ENCODE data around the gene HMGCLL1. TPM values are rescaled to one million over a fixed set of nuclear protein-coding genes. Genes with fewer than 3 reads are reported as not detected.

The HMGCLL1 gene
- polyA plus RNA-seq, 5 donors, result 6.7 to 13.4 (median 9.9) TPM

DNA sequence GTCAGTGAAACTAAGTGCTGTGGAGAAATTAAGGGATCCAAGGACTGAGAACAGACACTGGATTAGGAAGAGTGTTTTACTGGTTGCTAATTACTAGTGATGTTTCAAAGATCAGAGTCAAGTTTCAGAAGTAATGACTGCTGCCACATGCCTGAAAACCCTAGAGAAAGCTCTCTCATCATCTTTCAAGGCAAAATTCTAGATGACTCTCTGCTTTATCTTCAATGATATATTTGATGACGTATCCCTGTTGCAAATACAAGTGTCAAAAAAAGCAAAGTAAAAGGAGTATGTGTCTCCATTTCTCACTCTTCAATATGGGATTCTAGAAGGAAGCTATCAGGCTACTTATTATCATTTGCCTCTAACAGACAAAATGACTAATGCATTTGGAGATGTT is 38.0 kb downstream of the HMGCLL1 start:
- DNase-seq, result no peak

DNA sequence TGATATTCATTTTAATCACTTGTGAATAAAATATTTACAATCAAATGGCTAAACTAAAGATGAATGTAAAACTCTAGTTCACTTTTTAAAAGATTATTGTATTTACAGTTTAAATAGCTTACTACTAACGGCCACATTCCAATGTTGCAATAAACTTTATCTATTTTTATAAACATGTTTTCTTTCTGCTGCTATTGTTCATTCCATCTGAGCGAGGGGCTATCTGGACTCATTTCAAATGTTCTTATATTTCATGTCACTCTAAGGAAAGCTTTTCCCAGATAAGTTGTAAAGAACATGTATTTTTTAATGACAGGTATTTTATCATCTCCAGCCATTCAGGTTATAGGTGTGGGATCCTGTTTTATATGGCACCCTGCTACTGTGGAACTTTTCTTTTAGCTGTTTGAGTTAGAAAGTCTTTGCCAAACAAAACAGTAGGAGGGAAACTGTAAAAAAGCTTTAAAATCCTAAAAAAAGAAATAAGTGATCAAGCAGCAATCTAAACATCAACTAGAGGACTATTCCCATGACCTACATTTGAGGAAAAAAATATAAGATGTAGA is 42.5 kb downstream of the HMGCLL1 start:
- DNase-seq, result no peak

DNA sequence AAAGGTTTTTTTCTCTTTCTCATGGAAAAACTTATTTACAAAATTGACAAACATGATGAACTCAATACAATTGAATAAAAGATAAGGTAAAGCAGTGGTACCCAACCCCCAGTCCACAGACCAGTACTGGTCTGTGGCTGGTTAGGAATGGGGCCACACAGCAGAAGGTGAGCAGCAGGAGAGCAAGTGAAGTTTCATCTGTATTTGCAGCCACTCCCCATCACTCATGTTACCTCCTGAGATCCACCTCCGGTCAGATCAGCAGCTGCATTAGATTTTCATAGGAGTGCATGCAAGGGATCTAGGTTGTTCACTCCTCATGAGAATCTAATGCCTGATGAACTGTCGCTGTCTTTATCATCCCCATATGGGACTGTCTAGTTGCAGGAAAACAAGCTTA is 47.5 kb downstream of the HMGCLL1 start:
- DNase-seq, result no peak

DNA sequence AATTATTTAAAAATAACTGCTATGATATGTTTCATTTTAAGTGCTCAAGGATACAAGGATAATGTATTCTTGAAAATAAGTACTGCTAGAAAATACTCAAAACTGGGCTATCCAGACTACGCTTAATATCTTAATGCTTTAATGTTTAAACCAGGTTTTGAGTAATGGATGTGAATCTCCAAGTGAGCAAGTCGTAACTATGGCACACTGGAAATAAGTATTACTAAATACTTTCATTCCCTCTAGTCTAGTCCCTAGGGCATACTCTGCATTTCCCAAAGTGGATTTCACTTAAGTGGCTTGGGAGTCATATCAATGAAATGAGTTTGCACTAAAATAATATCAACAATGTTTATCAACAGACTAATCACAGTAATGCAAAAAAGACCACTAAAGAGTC is 48.1 kb downstream of the HMGCLL1 start:
- DNase-seq, result no peak

DNA sequence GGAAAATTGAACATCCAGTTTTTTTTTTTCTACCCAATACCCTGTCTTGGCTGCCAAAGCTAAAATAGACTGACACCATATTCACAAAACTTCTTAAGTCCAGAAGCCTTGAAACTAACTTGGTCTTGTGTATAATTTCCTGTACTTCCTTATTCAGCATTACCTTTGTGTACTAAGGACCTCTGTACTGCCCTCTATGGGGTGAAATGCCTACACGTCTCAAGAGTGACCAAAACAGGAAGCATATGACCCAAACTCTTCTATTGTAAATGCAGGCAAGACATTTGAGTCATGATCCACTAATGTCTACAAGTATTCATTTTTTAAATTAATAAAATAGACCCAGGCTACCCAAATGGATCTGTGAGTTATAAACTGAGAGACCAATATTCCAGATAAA is 50.4 kb downstream of the HMGCLL1 start:
- no peak for DNase-seq

DNA sequence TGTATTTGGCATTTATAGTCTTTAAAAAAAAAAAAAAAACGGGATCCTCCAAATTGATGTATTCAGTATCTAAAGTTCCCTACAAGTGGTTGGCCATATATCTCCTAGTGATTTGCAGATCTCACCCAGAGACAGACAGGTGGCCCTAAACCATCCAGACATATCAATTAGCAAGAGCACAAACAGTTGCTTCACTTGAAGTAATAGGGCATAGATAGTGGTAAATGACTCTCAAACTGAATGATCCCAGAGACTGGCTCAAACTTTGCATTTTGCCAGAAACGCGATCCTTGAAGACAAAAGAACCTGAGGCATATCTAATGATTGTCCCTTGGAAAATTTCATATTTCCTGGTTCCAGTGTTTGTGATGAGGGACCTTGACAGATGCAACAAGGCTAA is 54.6 kb downstream of the HMGCLL1 start:
- no peak for DNase-seq

DNA sequence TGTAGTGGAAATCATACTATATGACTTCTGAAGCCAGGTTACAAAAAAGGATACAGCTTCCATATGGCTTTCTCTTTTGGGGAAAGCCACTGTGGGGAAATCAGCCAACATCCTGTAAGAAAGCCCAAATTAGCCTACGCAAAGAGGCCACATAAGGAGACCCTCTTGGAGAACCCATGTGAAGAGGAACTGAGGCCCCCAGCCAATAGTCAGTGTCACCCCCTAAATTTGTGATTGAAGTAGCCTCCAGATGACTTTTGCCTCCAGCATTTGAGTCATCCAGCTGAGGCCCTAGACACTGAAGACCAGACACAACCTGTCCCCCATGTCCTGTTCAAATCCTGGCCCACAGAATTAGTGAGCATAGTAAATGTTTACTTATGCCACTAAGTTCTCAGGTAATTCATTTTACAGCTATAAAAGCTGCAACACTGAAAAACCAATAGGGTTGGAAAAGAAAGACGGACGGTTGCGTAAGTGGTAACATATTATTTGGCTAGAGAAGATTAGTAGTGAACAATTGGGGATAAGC is 60.4 kb downstream of the HMGCLL1 start:
- DNase-seq, result no peak

DNA sequence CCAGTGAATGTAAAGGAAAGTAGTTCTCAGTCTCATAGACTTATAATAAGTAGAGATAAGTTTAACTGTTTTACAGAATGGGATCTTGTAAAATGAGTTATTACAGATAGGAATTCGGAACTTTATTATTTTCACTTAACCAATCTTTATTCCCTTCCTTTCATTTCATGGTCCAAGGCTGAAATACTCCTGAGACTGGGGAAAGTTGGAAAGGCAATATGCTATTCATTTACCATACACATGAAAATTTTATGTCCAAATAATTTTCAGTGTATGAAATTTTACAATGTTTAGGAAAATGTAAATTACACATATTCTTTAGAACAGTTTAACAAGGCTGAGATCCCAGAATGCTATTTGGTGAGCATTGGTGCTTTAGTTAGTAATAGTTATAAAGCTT is 62.3 kb downstream of the HMGCLL1 start:
- DNase-seq, result no peak

DNA sequence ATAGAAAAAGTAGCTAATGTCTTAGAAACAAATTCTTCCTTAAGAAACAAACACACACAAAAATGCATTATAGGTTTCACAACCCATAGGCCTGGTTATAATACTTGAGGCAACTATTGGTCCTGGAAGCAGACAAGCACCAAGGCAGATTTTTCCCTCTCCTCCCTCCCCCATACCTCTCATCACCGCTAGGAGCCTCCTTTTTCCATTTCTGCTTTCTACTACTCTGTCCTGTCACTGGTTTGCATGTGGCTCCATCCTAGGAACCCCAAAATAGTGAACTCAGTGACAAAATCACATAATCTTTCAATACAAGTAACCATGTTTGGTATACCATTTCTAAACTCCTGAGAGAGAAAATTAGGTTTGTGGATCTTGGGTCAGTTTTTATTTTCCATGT is 66.1 kb downstream of the HMGCLL1 start:
- DNase-seq, result no peak

DNA sequence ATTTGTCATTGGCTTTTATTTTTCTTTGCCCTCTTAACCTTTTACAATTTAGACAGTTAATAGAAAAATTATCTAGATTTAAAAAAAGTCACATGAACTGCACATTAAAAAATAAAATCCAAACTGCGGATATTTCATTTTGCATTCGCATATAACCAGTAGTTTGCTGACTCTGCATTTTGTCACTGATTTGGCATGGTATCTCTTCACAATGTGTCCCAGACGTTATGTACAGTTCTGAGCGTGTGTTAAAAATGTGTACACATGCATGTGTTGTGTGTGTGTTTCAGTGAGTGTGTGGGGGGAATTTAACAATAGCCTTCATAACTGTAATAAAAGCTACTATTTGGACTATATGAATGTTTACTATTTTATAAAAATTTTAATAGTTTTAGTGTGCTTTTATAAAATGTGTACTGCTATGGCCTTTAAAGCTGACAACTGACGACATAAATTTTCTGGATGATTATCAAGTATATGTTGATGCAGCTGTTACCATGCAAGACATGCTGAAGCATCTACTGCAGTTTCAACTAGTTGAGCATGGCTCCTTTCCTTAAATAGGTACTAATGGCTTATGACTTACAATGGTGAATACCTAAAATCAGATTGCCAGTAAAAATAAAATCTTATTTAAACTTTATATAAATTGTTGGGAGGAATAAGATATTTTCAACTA is 67.7 kb downstream of the HMGCLL1 start:
- peak in 1 of 2 donors; percentile 14 for DNase-seq

DNA sequence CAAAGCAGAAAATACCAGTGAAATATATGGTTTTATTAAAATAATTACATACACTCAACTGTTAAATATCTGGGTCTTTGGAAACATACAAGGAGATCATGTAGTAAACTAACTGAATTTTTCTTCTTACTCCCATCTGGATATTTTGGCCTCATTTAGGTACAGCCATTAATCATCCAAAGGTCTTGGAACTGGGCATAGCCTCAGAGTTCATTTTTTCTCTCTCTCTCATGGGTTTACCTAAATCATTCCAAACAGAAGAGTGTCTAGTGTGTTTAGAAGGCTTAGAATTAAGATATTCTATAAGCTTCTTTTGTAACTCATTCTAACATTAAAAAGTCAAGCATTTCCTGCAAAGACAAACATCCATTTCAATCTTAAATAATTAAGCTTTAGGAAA is 79.4 kb downstream of the HMGCLL1 start:
- DNase-seq, result no peak

DNA sequence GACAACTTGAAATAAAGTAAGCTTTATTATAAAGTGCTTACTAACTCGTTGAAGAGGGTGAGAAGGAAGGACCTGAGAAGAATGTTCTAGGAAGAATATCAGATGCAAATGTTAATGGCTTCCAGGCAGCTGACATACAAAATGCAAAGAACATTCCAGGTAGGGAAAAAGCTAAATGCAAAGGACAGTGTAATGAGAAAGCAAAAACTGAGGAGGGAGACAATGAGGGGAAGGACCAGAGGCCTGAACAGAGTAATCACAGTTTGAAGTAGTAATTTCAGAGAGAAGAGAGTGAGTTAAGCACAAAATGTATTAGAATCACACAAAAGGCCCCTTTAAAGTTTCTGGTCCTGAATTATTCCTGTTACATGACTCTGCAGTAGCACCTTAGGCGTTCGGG is 81.3 kb downstream of the HMGCLL1 start:
- DNase-seq, result no peak

DNA sequence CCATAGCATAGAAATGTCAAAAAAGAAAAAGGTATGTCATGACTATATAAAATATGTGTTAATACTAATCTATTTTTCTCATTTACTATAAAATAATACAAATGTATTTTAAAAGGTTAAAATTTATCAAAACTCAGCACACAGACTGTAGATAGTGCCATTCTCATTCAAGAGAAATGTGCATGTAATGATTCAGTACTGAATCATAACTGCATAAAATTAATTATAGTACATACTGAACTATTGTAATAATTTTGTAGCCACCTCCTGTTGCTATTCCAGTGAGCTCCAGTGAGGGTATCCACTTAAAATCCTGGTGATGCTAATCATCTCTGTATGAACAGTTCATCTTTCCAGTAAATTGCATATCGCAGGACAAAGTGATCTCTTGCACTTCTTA is 82.8 kb downstream of the HMGCLL1 start:
- no peak for DNase-seq

DNA sequence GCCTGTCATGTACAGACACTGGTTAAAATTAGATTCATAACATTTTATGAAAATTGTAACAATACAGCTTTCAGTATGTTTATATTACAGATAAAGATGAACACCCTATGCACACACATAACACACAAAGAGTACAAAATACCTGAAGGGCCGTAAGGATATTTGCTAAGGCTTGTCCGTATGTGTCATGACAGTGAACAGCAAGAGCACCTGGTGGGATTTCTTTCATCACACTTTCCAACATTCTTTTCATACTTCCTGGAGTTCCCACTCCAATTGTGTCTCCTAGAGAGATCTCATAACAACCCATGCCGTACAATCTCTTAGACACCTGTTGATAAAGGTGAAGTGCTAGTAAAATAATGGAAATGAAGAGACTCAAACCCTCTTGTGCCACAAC is 83.7 kb downstream of the HMGCLL1 start:
- DNase-seq, result no peak

DNA sequence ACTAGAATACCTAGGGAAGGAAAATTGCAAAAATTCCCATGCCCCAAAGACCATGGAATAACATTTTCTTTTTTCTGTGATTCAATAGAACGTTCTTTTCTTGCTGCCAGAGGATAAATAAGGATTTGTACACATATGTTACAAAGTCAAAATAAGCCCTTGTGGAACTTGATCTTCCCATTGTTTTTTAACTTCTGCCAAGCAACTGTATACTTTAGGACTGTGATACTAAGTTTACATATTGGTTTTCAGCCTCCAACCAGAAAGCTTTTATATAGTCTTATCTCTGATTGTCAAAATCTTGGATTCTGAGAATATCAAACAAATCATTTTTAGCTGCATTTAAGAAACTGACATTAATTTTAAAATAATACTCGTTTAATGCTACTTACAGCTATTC is 84.6 kb downstream of the HMGCLL1 start:
- no peak for DNase-seq

DNA sequence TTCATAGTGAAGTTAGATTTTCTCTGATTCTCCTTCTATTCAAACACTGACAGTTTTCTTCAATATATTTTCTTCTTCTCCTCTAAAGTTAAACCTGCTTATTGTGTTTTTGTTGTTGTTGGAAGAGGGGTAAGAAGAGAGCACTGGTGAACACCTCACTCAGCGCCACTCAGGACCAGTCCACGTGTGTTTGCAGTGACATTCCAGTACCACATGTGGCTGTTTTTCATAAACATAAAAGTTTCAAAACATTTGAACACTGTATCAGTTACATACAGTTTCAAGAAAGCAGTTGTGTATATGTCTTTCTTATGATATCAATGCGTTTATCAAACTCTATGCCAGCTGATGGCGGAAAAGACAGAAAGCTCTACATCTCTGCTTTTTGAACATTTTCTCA is 86.7 kb downstream of the HMGCLL1 start:
- no peak for DNase-seq

DNA sequence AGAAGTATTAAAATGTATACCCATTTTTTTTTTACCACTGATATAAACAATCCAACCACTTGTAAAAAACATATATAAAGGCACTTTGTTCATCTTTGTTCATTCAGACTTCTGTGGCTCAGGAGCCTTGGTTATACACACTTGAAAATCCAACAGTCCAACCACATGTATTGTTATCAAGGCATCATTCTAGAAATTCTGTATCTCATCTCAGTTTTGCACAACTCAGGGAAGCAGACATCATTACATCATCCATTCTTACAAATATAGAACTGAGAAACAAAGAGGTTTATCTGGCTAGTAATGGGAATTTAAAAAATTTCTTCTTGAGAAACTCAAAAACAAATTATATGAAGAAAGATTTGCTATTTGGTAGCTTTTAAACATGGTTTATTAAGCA is 88.1 kb downstream of the HMGCLL1 start:
- no peak for DNase-seq

DNA sequence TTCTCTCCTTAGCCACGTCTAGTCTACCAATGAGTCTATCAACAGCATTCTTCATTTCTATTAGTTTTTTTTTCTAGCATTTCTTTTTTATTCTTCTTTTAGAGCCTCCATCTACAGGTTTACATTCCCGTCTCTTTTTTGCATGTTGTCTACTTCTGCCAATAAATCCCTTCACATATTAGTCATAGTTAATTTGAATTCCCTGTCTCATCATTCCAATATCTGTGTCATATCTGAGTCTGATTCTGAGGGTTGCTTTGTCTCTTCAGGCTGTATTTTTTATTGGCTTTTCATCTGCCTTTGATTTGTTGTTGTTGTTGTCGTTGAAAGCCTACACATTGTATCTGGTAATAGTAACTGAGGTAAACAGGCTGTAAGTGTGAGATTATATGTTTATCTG is 104.6 kb downstream of the HMGCLL1 start:
- DNase-seq, result no peak

DNA sequence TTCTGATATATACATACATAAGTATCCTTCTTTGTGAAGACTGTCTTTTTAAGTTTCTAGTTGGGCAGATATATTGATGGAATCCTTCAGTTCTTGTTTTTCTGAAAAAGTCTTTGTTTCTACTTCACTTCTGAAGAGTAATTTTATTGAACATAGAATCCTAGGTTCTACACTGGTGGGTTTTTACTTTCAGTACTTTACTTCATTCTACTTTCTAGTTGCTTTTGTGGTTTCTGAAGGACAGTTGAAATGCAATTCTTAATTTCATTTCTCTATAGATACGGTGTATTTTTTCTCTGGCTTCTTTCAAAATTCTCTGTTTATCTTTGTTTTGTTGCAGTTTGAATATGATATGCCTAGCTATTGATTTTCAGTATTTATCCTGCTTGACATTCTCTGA is 105.3 kb downstream of the HMGCLL1 start:
- DNase-seq, result no peak

DNA sequence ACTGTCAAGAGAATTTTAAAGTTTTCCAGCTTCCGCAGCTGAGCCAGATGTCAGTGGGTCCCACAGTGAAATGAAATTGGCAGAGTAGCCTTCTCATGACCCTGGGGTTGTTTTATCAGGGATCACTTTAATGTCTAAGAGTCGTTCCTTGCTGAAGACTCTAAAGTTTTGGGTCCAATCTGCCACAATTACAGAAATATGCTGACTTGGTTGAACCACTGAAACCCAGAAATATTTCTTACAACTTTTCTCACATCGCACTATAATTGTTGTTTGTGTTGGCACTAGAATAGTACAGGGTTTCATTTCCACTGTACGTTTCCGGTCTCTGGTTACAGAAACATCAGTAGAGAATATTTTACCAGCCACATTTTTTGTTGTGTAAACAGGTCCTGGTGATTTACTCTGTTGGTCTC is 109.0 kb downstream of the HMGCLL1 start:
- peak in 1 of 2 donors; percentile 22 for DNase-seq

DNA sequence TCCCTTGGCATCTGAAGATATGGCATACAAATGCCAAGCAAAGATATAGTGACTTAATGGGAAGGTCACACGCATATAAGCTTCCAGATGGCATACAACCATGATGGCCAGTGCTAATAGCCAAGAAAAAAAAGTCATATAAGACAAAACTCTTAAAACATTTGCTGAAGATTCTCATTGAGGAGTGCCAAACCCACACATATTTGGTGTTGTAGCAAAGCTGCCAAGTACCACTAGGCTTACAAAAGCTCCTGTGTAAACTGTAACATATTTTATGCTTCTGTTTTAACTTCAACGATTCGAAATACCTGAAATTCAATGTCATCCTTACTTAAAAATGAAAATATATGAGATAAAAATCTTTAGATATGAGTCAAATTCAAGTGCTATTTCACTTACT is 123.0 kb downstream of the HMGCLL1 start:
- DNase-seq, result no peak

DNA sequence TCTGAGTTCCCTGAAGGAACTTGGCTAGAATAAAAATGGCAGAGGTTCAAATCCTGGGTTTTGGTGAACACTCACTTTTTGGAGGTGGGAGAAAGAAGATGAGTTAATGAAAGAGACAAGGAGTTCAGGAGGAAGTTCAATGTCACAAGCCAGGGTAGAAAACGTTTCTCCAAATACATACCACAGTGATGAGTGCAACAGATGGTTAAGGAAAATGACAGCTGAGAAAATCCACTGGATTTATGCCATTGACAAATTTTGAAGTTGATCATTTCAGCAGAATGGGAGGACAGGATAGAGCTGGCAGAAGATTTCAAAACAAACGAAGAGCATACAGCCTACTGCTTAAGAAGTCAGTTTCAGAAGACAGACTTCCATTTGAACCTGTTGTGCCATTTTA is 129.0 kb downstream of the HMGCLL1 start:
- no peak for DNase-seq

DNA sequence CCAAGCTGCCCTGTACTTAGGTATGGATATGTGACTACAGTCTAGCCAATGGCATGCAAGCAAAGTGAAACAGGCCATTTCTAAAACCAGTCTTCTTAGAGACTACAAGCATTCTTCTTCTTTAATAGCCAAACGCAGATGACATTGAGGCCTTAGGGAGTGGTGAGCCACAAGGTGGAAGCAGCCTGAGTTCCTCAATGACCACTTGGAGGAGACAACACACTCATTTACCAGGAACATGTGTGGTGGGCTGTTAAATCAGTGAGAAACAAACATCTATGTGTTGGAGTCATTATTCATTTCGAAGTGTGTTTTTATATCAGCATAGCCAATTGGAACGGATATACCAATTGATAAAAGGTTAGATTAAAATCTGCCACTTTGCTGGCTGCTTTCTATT is 129.8 kb downstream of the HMGCLL1 start:
- DNase-seq, result no peak

DNA sequence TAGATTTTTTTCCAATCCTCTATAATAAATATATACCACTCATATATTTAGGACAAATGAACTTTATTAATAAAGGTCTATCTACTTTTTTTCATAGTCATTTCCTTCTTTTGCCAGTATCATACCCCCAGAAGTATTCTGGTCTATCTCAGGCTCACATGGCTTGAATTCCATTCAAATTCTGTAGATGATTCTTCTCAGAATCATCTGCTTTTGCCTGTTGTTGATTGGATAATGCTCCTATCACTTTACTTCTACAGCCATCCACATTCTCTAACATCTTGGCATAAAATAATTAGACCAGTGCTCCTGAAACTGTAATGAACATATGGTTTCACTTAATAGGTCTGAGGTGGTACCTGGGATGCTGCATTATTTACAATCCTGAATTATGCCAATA is 130.5 kb downstream of the HMGCLL1 start:
- DNase-seq, result no peak

All from right lung (tissue), 5 donors.